Measurements from ENCODE around the gene MPP2. TPM values are rescaled to one million over a fixed set of nuclear protein-coding genes. Genes with fewer than 3 reads are reported as not detected.

MPP2 gene
- total RNA-seq, 2 donors from 2014 or later: 11.9 to 15.6 TPM

DNA sequence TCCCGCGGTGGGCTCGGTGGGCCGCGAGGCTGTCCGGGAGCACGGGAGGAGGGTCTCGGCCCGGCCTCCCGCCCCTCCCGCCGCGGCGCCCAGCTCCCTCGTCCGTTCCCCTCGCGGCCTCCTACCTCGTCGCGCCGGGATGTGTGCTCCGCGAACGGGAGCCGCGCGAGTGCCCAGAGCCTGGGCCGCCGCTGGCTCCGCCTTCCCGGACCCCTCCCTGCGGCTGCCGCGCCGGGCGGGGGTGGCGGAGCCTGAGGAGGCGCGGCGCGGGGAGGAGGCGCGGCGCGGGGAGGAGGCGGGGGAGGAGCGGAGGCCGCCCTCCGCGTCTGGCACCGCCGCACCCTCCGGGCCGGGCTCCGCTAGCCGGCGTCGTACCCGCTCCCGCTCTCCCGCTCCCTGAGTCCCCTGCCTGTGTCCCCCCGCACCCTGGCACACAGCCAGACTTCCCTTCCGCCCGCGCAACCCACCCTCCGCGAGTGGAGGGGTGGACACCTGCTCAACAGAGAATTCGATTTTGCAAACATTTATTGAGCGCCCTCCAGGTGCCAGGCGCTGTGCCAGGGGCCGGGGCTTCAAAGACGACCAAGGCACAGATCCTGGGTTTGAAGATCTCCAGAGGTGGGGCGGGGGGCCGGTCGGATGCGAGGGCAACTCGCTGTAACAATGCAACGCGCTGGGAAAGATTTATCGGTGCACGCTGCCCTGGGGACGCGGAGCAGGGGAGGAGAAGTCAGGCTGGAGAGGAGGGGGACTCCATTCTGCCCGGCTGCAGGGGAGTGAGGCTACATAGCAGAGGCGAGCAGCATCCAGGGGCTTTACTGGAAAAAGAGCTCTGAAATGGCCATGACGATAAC lies 74.1 kb downstream of the MPP2 start, which contains the start of gene MPP3:
TSS of gene MPP3 (minus strand) at position 171 of the 854 bp plus-strand sequence. CDS start 1,240 bp downstream, outside the sequence.
- TF ChIP-seq, protein P1, sequence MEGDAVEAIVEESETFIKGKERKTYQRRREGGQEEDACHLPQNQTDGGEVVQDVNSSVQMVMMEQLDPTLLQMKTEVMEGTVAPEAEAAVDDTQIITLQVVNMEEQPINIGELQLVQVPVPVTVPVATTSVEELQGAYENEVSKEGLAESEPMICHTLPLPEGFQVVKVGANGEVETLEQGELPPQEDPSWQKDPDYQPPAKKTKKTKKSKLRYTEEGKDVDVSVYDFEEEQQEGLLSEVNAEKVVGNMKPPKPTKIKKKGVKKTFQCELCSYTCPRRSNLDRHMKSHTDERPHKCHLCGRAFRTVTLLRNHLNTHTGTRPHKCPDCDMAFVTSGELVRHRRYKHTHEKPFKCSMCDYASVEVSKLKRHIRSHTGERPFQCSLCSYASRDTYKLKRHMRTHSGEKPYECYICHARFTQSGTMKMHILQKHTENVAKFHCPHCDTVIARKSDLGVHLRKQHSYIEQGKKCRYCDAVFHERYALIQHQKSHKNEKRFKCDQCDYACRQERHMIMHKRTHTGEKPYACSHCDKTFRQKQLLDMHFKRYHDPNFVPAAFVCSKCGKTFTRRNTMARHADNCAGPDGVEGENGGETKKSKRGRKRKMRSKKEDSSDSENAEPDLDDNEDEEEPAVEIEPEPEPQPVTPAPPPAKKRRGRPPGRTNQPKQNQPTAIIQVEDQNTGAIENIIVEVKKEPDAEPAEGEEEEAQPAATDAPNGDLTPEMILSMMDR (IDR thresholded peaks at IDR 0.05): no peak
- H3K4me1 ChIP-seq: peaks cover 0 to 54% of the 10 kb centered on the region in 2 donors

DNA sequence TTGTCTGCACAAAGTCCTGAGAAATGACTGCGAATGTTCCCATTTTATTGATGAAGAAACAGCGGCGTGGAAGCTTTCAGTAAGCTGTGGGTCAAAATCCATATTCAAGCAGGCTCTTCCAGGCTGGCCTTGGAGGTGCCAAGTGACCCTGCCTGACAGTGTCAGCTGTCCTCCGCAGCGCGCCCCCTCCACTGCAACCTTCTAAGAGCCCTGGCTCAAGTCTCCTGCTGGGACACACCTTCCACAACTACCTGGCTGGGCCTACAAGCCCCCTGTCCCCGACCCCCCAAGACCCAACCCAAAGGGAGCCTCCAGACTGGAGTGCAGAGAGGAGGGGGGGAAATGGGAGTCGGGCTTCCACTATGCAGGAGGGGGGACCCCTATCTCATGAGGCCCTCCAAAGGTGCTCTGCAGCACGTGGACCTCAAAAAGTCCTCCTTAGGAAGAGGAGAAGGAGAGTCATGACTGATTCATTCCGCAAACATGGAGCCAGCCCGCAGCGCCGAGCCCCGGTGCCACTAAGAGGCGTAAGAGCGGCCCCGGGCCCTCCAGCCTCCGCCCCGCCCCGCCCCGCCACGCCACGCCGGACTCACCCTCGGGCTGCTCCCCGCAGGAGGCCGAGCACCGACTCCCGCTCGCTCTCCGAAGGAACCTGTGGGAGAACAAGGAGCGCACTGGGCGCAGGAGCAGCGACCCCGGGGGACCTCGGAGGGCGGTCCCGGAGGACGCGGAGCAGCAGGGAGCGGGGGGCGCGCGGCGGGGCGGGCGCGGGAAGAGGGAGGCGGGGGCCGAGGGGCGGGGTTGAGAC lies 75.0 kb downstream of the MPP2 start:
- no peak for DNase-seq (ENCODE audit: low spot score)
- Histone ChIP-seq H3K4me1 (peaks cover 0 to 58% of the 10 kb centered on the region in 2 donors), H3K27ac (peak overlapping the region; percentile 91 to 96), H3K4me3 (peak overlapping the region; percentile 88 to 91), H3K9me3 (no peaks in the 10 kb centered on the region), H3K36me3 (peaks cover 40% of the 10 kb centered on the region), H3K27me3 (no peaks in the 10 kb centered on the region)
- TF ChIP-seq, protein P1 (IDR thresholded peaks at IDR 0.05): no peak

More for the DNA sequence above, 74.1 kb downstream of the MPP2 start, which contains the start of gene MPP3:
- Histone ChIP-seq H3K27me3 (no peaks in the 10 kb centered on the region), H3K9me3 (no peaks in the 10 kb centered on the region), H3K36me3 (peaks cover 32% of the 10 kb centered on the region), H3K4me3 (peak within 1 kb of the TSS; percentile 88 to 91), H3K27ac (peak within 1 kb of the TSS; percentile 91 to 96)
- DNase-seq (ENCODE audit: low spot score): no peak

- no peaks in the 10 kb centered on the region for H3K27me3 ChIP-seq
- H3K4me3 ChIP-seq: peak overlapping the region; percentile 88 to 91
- DNase-seq (ENCODE audit: low spot score): no peak
- peaks cover 48% of the 10 kb centered on the region for H3K36me3 ChIP-seq
- H3K27ac ChIP-seq: peak overlapping the region; percentile 91 to 96
- no peaks in the 10 kb centered on the region for H3K9me3 ChIP-seq
- TF ChIP-seq, protein P1 (IDR thresholded peaks at IDR 0.05): no peak
- H3K4me1 ChIP-seq: peaks cover 0 to 58% of the 10 kb centered on the region in 2 donors
These were observed 75.7 kb downstream of the MPP2 start for GRCh38 chr17:43831633-43832032.

DNA sequence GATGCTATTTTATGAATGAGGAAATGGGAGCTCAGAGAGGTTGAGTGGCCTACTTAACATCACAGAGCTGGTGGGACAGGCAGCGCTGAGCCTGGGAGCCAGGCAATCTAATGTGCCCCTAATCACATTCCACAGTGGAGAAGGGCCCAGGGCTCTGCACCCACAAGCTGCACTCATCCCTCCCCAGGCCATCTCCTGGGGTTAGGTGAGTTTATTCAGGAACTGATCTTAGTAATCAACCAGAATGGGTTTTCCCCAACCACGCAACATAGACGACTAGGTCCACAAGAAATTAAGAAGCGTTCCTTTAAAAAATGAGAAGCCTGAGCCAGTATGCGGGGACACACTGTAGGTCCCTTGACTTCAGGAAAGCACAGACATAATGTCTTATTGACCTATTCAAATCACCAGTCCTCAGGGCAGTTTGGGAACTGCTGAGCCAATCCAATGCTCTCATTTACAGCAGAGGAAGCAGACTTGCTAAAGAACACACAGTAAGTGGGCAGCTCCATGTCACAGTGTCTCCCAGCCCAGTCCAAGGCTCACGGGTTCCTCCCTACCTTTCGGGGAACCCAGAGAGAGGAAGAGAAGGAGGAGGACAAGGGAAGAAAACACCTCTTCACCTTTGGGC lies 76.7 kb downstream of the MPP2 start:
- H3K4me1 ChIP-seq: peaks cover 0 to 62% of the 10 kb centered on the region in 2 donors

DNA sequence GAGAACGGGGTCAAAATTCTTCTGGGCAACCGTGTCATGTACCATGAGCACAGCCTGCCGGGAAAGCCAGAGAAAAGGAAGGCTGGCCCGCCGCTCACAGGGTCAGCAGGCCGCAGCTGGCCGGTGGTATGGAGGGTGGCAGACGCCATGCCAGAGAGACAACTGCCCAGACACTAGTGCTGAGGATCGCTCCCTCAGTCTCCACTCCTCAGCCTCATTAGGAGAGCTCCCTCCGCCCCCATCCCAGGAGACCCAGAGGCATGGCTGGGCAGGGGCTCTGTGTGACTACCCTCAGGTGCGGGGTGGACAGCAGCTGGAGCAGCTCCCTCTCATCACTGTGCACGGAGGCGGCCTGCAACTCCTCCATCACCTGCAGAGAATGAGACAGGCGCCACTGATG lies 77.6 kb downstream of the MPP2 start:
- peaks cover 67% of the 10 kb centered on the region for H3K36me3 ChIP-seq
- no peak for DNase-seq (ENCODE audit: low spot score)
- TF ChIP-seq, protein P1 (IDR thresholded peaks at IDR 0.05): no peak
- peaks cover 0 to 67% of the 10 kb centered on the region in 2 donors for H3K4me1 ChIP-seq
- peak overlapping the region; percentile 91 to 96 for H3K27ac ChIP-seq
- H3K27me3 ChIP-seq: no peaks in the 10 kb centered on the region
- no peaks in the 10 kb centered on the region for H3K9me3 ChIP-seq
- H3K4me3 ChIP-seq: peak overlapping the region; percentile 16 to 20

More for the DNA sequence above, 76.7 kb downstream of the MPP2 start:
- DNase-seq (ENCODE audit: low spot score): no peak
- Histone ChIP-seq H3K36me3 (peaks cover 58% of the 10 kb centered on the region), H3K4me3 (peak overlapping the region; percentile 88 to 91), H3K9me3 (no peaks in the 10 kb centered on the region), H3K27me3 (no peaks in the 10 kb centered on the region), H3K27ac (peak overlapping the region; percentile 91 to 96)
- TF ChIP-seq, protein P1 (IDR thresholded peaks at IDR 0.05): no peak

Data from right atrium auricular region (tissue), 2 donors.